SU-DHL-6 (cell line): ENCODE measurements around the gene PPP6R3.

Experiments
- H2AFZ ChIP-seq: fragments of 200-600 bp; sonication (generic); 2 replicates; pipeline ENCODE4 v1.6.1; 2014; ENCODE audit warnings: low read depth, mild to moderate bottlenecking, moderate library complexity, mixed read lengths, antibody characterized with exemption, low read length; ENCODE audit not compliant: severe bottlenecking
- H3F3A ChIP-seq: fragments of 200-600 bp; shearing (Covaris generic); 2 replicates; pipeline ENCODE4 v1.6.0; 2016; ENCODE audit warnings: antibody characterized with exemption, mild to moderate bottlenecking; ENCODE audit not compliant: insufficient read depth
- H3K27ac ChIP-seq: fragments of 200-600 bp; sonication (generic); 2 replicates; pipeline ENCODE4 v1.5.1; 2016; ENCODE audit warnings: low read depth, mild to moderate bottlenecking, low read length, moderate library complexity, mixed read lengths
- H3K27me3 ChIP-seq: fragments of 200-600 bp; sonication (generic), shearing (Covaris generic); 2 replicates; pipeline ENCODE4 v1.6.0; 2014; ENCODE audit warnings: mild to moderate bottlenecking, low read length
- H3K36me3 ChIP-seq: fragments of 200-600 bp; sonication (generic); 2 replicates; pipeline ENCODE4 v1.6.1; 2014; ENCODE audit warnings: mild to moderate bottlenecking, low read length, mixed read lengths
- H3K4me2 ChIP-seq: fragments of 300-600, 200-600 bp; shearing (Covaris generic), sonication (generic); 2 replicates; pipeline ENCODE4 v1.6.0; 2014; ENCODE audit warnings: low read length, low read depth, mild to moderate bottlenecking; ENCODE audit not compliant: poor library complexity, severe bottlenecking
- H3K4me3 ChIP-seq: fragments of 200-600 bp; sonication (generic); 2 replicates; pipeline ENCODE4 v1.5.1; 2014; ENCODE audit warnings: antibody characterized with exemption, low read length, mild to moderate bottlenecking, mixed read lengths; ENCODE audit not compliant: insufficient read depth, poor library complexity, severe bottlenecking
- H3K79me2 ChIP-seq: fragments of 200-600 bp; sonication (generic); 2 replicates; pipeline ENCODE4 v1.6.1; 2014; ENCODE audit warnings: mild to moderate bottlenecking, low read length, moderate library complexity; ENCODE audit not compliant: insufficient read depth
- H3K9ac ChIP-seq: fragments of 200-600 bp; sonication (generic); 2 replicates; pipeline ENCODE4 v1.7.0; 2014; ENCODE audit warnings: mild to moderate bottlenecking, low read length
- H3K9me2 ChIP-seq: fragments of 200-600 bp; sonication (generic); replicated peaks from 2 replicates; pipeline ENCODE4 v1.6.1; 2014; ENCODE audit warnings: low read length; ENCODE audit not compliant: insufficient read depth
- H3K9me3 ChIP-seq: fragments of 200-600 bp; sonication (generic); 2 replicates; pipeline ENCODE4 v1.6.1; 2014; ENCODE audit warnings: low read length, mixed read lengths; ENCODE audit not compliant: insufficient read depth
- H4K20me1 ChIP-seq: fragments of 200-600 bp; sonication (generic); 2 replicates; pipeline ENCODE4 v1.6.1; 2014; ENCODE audit warnings: low read depth, mild to moderate bottlenecking, antibody characterized with exemption, low read length, moderate library complexity, mixed read lengths
- CTCF ChIP-seq: fragments of 200-600 bp; sonication (generic); IDR thresholded peaks from one replicate; pipeline ENCODE4 v1.5.1; 2017; ENCODE audit warnings: antibody characterized with exemption, mild to moderate bottlenecking, low read length, moderate library complexity; ENCODE audit not compliant: insufficient read depth, poor library complexity, severe bottlenecking
- EZH2phosphoT487 ChIP-seq: fragments of 200-600 bp; sonication (generic), shearing (Covaris generic); conservative IDR thresholded peaks from 2 replicates; pipeline ENCODE4 v1.6.1; 2018; ENCODE audit warnings: mild to moderate bottlenecking, antibody characterized with exemption, low read length, moderate library complexity, mixed read lengths

Gene PPP6R3

DNA sequence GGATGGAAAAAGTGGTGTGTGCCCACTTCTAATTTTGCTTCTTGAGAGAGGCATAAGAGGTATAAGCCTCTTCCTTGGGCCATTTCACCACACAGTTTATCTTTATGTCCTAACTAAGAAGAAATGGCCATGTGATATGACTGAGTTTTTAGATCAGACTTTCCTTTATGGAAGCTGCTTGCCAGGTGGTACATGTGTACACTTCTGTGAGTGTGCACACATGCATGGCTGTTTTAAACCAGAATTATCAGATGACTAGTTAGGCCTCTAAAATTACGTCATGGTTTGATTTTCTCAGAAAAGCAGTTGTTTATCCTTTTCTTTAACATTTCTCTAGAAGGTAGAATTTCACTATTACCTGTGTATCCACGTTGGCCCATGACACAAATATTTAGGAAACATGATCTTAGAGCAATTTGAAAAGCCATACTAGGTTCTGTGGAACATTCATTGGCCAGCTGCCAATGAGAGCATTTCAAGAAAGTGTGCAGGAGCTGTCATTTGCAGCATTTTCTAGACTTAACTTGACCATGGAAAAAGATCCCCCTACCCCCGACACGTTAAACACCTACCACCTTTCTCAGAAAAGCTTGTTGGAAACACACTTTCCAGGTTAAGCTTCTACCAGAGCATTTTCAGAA is 114.6 kb downstream of the PPP6R3 start:
- no peak overlapping the region for H3K4me3 ChIP-seq
- no peaks in the 10 kb centered on the region for H3K9me3 ChIP-seq
- H4K20me1 ChIP-seq = no peaks in the 10 kb centered on the region
- H3K27ac ChIP-seq = no peak overlapping the region
- H3K27me3 ChIP-seq = no peaks in the 10 kb centered on the region
- H3K9ac ChIP-seq = no peak overlapping the region
- H3K79me2 ChIP-seq = no peaks in the 10 kb centered on the region; the same call in 1 of the 2 replicates
- no peak overlapping the region for H3K4me2 ChIP-seq
- H3K9me2 ChIP-seq = no peaks in the 10 kb centered on the region
- TF ChIP-seq EZH2phosphoT487 (no peak), CTCF (no peak)
- H3K36me3 ChIP-seq = peaks cover 58% of the 10 kb centered on the region
- H3F3A ChIP-seq = no peaks in the 10 kb centered on the region
- H2AFZ ChIP-seq = no peak overlapping the region

DNA sequence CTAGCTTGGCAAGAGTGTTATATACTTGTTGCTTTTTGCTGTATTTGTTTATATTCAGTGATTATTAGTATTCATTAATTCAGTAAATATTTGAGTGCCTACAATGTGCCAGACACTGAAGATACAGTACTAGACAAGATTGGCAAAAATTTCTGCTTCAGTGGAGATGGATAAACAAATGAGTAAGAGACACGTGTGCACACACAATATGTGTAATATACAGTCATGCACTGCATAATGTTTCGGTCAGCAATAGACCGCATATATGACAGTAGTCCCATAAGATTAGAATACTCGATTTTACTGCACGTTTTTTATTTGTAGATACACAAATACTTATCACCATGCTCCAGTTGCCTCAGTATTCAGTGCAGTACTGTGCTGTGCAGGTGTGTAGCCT is 118.9 kb downstream of the PPP6R3 start:
- Histone ChIP-seq H3K36me3 (peaks cover 50% of the 10 kb centered on the region; the same call in 1 of the 2 replicates), H3K9ac (no peak overlapping the region), H3K9me3 (no peaks in the 10 kb centered on the region), H3K9me2 (no peaks in the 10 kb centered on the region), H3K4me2 (no peak overlapping the region), H3K4me3 (no peak overlapping the region), H2AFZ (no peak overlapping the region), H3F3A (no peaks in the 10 kb centered on the region), H4K20me1 (no peaks in the 10 kb centered on the region), H3K27me3 (no peaks in the 10 kb centered on the region), H3K79me2 (no peaks in the 10 kb centered on the region), H3K27ac (no peak overlapping the region)
- TF ChIP-seq EZH2phosphoT487 (no peak), CTCF (no peak)

- Histone ChIP-seq H3K79me2 (no peaks in the 10 kb centered on the region), H3F3A (no peaks in the 10 kb centered on the region), H3K27me3 (no peaks in the 10 kb centered on the region), H2AFZ (no peak overlapping the region), H3K9ac (no peak overlapping the region), H3K9me2 (no peaks in the 10 kb centered on the region), H3K9me3 (no peaks in the 10 kb centered on the region), H3K27ac (no peak overlapping the region), H3K4me2 (no peak overlapping the region), H3K36me3 (peaks cover 39% of the 10 kb centered on the region; the same call in 1 of the 2 replicates), H4K20me1 (no peaks in the 10 kb centered on the region), H3K4me3 (no peak overlapping the region)
- TF ChIP-seq CTCF (no peak), EZH2phosphoT487 (no peak)
Observed at GRCh38 chr11:68581439-68581838, 120.9 kb downstream of the PPP6R3 start.
